Stomach (tissue), 4 donors: ENCODE data around the gene RPL13.

ENCODE experiments used
- CTCF ChIP-seq, 7 experiments: fragments of 450-650 bp in 4 of 7; fragments of 200-600 bp in 3 of 7; sonication (generic) in 3 of 7; IDR thresholded peaks; one replicate each; pipeline ENCODE4 v1.5.1; 2016 to 2019; ENCODE audit warnings: antibody characterized with exemption in 7 of 7, control low read depth in 2 of 7, mild to moderate bottlenecking in 1 of 7
- POLR2A ChIP-seq, 4 donors: fragments of 450-650 bp; IDR thresholded peaks; one replicate each; pipeline ENCODE4 v1.6.1; 2016; ENCODE audit warnings: antibody characterized with exemption in 4 of 4, control low read depth in 2 of 4, mild to moderate bottlenecking in 1 of 4, moderate library complexity in 1 of 4
- POLR2AphosphoS5 ChIP-seq, 3 donors: sonication (generic); formaldehyde crosslinking; IDR thresholded peaks; one replicate each; pipeline ENCODE4 v1.6.1; 2016; ENCODE audit warnings: antibody characterized with exemption in 3 of 3

GRCh38 chr16:89540557-89540956, 19.9 kb upstream of the RPL13 start:
- TF ChIP-seq POLR2A (IDR thresholded peaks at IDR 0.05) (no peak), CTCF (IDR thresholded peaks at IDR 0.05) (no peak), POLR2AphosphoS5 (IDR thresholded peaks at IDR 0.05) (no peak)
